Epithelial cell of esophagus (primary cell): ENCODE results near the gene NAALADL2.
"Not testable (repeated sequence)": the region's sequence is repeated elsewhere in the genome, so short reads cannot be mapped to it uniquely, and the experiment has no call there.

Source experiments
- DNase-seq: peaks from one replicate; pipeline ENCODE4 v3.0.0; 2010; ENCODE audit warnings: low read depth
- H3K4me3 ChIP-seq: 2 replicates; pipeline ENCODE4 v1.5.1; 2011; ENCODE audit warnings: mild to moderate bottlenecking, low read length, control low read depth
- CTCF ChIP-seq: IDR thresholded peaks from 2 replicates; pipeline ENCODE4 v1.5.1; 2011; ENCODE audit warnings: low read depth, mild to moderate bottlenecking, low read length, control low read depth, inconsistent platforms; ENCODE audit not compliant: insufficient read depth; ENCODE audit errors: missing control alignments

NAALADL2 gene

GRCh38 chr3:175511219-175511785 lies 652.2 kb downstream of the NAALADL2 start:
- no peak for DNase-seq
- H3K4me3 ChIP-seq: no peak overlapping the region
- no peak for TF ChIP-seq CTCF

- TF ChIP-seq CTCF: no peak
- no peak overlapping the region for H3K4me3 ChIP-seq
- DNase-seq: no peak
Measured at GRCh38 chr3:175512700-175513099, 653.6 kb downstream of the NAALADL2 start.

GRCh38 chr3:175518459-175518858 lies 659.3 kb downstream of the NAALADL2 start:
- TF ChIP-seq CTCF: no peak
- no peak for DNase-seq
- no peak overlapping the region for H3K4me3 ChIP-seq

GRCh38 chr3:175521406-175521805 lies 662.3 kb downstream of the NAALADL2 start:
- H3K4me3 ChIP-seq: no peak overlapping the region
- TF ChIP-seq CTCF: no peak
- no peak for DNase-seq

GRCh38 chr3:175526191-175526590 lies 667.1 kb downstream of the NAALADL2 start:
- no peak for TF ChIP-seq CTCF
- no peak for DNase-seq
- no peak overlapping the region for H3K4me3 ChIP-seq

- no peak for DNase-seq
- TF ChIP-seq CTCF: no peak
- peak overlapping the region; percentile 36 for H3K4me3 ChIP-seq
Measured at GRCh38 chr3:175526609-175527280, 667.6 kb downstream of the NAALADL2 start.

GRCh38 chr3:175528693-175529092 lies 669.6 kb downstream of the NAALADL2 start:
- not testable (repeated sequence) for H3K4me3 ChIP-seq
- peak; percentile 50 for DNase-seq
